ENCODE data around the gene HELZ.
"Not testable (repeated sequence)": the region's sequence is repeated elsewhere in the genome, so short reads cannot be mapped to it uniquely, and the experiment has no call there.

HELZ gene

GRCh38 chr17:67180275-67180674 is 64.7 kb downstream of the HELZ start:
- no peak for DNase-seq

GRCh38 chr17:67178555-67178954 is 66.4 kb downstream of the HELZ start:
- DNase-seq: no peak

GRCh38 chr17:67177732-67178131 is 67.3 kb downstream of the HELZ start:
- DNase-seq: no peak

- no peak for DNase-seq
Observed at GRCh38 chr17:67174190-67174589, 70.8 kb downstream of the HELZ start.

GRCh38 chr17:67171560-67171959 is 73.4 kb downstream of the HELZ start:
- DNase-seq: no peak

- DNase-seq: no peak
Observed at GRCh38 chr17:67168496-67168895, 76.5 kb downstream of the HELZ start.

- DNase-seq: no peak
Observed at GRCh38 chr17:67165201-67165600, 79.8 kb downstream of the HELZ start.

GRCh38 chr17:67164302-67164701 is 80.7 kb downstream of the HELZ start:
- no peak for DNase-seq

- no peak for DNase-seq
Observed at GRCh38 chr17:67162771-67163170, 82.2 kb downstream of the HELZ start.

GRCh38 chr17:67161573-67161972 is 83.4 kb downstream of the HELZ start:
- DNase-seq: no peak

GRCh38 chr17:67160791-67161190 is 84.2 kb downstream of the HELZ start:
- DNase-seq: no peak

GRCh38 chr17:67157732-67158639 is 87.0 kb downstream of the HELZ start:
- DNase-seq: no peak

GRCh38 chr17:67156269-67157199 is 88.5 kb downstream of the HELZ start:
- no peak for DNase-seq

- DNase-seq: no peak
Observed at GRCh38 chr17:67152824-67153223, 92.2 kb downstream of the HELZ start.

- no peak for DNase-seq
Observed at GRCh38 chr17:67151717-67152116, 93.3 kb downstream of the HELZ start.

GRCh38 chr17:67150826-67151225 is 94.2 kb downstream of the HELZ start:
- DNase-seq: no peak

GRCh38 chr17:67148352-67148751 is 96.6 kb downstream of the HELZ start:
- no peak for DNase-seq

GRCh38 chr17:67145183-67145805 is 99.7 kb downstream of the HELZ start:
- no peak for DNase-seq

- no peak for DNase-seq
Observed at GRCh38 chr17:67143318-67143717, 101.7 kb downstream of the HELZ start.

- not testable (repeated sequence) for DNase-seq
Observed at GRCh38 chr17:67142030-67142429, 103.0 kb downstream of the HELZ start.

- no peak for DNase-seq
Observed at GRCh38 chr17:67139784-67140665, 105.0 kb downstream of the HELZ start.

- no peak for DNase-seq
Observed at GRCh38 chr17:67139289-67139688, 105.7 kb downstream of the HELZ start.

All from NCI-H748 treated with DMSO at 0.1 percent for 48 hours (cell line).